GM19193 (cell line): ENCODE results near the gene RUNX3.

Source experiments
- POLR2A ChIP-seq: IDR thresholded peaks from 4 replicates; pipeline ENCODE4 v1.6.1; 2011; ENCODE audit not compliant: insufficient read depth, insufficient read length; ENCODE audit errors: extremely low read depth

RUNX3 gene

GRCh38 chr1:24942789-24943188 lies 12.7 kb upstream of the RUNX3 start:
- no peak for TF ChIP-seq POLR2A

DNA sequence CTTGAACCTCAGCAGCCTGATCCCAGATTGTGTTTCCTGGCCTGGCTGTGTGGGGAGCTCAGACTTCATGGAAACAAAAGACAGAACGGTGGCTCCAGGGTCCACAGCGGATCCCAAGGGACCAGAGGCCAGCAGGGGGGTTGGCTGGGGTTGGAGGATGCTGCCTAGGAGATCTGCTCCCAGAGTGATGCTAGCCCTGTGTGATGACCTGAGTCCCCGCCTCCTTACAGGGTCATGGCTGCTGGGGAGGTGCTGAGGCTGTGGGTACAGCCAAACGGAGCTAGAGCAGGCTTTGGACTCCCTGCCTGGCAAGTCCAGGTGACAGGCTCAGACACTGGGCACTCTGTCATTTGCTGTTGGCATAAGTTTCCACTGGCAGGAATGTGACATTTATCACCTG lies 11.5 kb upstream of the RUNX3 start:
- TF ChIP-seq POLR2A, result no peak

- no peak for TF ChIP-seq POLR2A
Measured at GRCh38 chr1:24940231-24940630, 10.2 kb upstream of the RUNX3 start.

GRCh38 chr1:24939675-24940193 lies 9.7 kb upstream of the RUNX3 start:
- no peak for TF ChIP-seq POLR2A

DNA sequence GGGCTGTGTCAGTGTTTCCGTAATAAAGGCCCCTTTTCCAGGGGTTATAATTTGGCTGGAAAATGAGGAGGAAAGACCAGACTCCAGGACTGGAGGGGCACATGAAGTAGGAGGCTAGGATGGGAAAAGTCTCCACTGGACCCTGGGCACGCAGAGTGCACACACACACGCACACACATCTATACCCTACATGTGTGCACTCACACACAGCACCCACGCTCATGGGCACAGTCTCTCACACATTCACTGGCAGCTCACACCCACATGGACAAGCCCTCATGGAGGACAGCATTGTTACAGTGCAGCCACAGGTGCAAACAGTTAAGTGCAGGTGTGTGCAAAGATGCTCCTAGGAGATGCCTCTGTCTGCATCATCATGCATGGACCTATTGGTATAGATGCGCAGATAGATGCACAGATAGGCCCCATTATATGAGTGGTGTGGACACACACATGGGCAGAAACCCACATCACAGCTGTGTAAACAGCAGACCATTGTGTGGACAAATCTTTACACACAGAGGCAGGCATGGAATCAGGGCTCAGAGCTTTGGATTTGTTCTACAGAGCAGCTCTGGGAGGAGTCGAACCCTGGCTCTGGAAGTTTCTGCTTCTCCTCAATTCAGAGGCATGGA lies 9.1 kb upstream of the RUNX3 start:
- no peak for TF ChIP-seq POLR2A

GRCh38 chr1:24938276-24938675 lies 8.2 kb upstream of the RUNX3 start:
- no peak for TF ChIP-seq POLR2A

DNA sequence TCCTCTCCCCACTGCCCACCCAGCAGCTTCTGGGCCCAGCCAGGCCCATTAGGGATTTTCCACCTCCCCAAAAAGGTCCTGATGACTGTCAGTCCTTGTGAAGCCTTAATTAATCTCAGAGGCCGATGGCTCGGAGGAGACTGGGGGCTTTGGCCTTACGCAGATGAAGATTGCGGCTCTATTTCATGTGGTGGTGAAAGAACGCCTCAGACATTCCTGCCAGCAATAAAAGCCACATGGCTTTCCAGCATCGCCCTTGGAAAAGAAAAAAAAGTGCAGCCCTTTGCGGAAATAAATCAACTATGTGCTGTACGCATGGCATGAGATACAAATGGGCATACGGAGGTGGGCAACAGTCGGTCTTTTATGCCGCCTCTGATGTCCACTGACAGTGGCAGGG lies 6.6 kb upstream of the RUNX3 start:
- no peak for TF ChIP-seq POLR2A

- no peak for TF ChIP-seq POLR2A
Measured at GRCh38 chr1:24935615-24936484, 5.8 kb upstream of the RUNX3 start.

DNA sequence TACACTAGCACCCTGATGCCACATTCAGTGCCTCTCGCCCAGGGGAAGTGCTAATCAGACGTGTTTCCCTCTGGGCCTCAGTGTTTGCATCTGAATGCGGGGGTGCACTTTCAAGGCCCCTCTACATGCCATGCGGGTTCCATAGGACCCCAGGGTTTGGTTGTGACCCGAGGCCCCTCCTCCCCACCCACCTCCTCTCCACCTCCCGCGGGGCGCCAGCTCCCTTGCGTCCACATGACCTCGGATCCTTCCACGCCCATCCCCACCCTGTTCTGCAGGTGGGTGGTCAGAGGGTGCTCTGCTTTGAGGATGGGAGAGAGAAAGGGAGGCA lies 5.1 kb upstream of the RUNX3 start:
- no peak for TF ChIP-seq POLR2A

- TF ChIP-seq POLR2A, result no peak
Measured at GRCh38 chr1:24934310-24935195, 4.5 kb upstream of the RUNX3 start.

DNA sequence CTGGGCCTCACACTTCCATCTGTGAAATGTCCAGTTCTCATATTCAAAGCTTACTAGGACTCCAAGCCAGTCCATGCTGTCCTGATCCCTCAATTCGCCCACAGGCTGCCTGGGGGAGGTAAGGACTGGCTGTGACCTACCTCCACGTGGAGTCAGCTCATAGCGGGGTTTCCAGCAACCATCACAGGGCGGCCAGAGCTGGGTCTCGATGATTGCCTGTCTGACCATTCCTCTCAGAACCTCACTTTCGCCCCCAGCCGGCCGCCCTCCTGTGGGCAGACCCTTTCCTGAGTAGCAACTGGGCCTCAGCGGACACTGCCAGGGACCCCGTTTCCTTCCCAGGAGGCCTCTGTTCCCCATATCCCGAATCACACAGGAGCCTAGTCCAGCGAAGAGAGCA lies 3.4 kb upstream of the RUNX3 start:
- TF ChIP-seq POLR2A, result no peak

DNA sequence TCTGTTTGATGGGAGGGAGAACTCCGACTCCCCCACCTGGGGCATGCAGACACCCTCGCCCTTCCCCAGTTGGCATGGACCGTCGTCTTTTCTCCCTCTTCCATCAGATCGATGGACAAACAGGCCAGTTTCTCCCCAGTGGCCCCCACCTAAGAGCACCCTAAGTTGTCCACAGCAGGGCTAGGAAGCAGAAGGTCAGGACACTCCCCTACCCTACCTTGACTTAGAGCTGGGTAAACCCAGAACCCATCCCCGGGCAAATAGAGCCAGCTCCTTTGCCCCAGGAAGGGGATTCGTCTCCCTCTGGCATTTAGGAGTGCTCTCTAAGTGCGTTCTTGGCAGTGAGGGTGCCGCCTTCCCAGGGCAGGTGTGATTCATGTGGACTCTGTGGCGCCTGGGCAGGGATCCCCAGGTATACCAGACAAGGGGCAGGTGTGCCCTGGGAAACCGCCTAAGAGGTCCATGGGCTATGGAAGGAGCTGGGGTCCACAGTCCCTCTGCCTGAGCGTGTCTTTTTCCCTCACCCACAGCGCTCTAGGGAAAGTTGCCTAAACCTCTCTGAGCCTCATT lies 2.7 kb upstream of the RUNX3 start:
- TF ChIP-seq POLR2A, result no peak

- TF ChIP-seq POLR2A, result no peak
Measured at GRCh38 chr1:24932284-24932683, 2.2 kb upstream of the RUNX3 start.

GRCh38 chr1:24931468-24932231 lies 1.6 kb upstream of the RUNX3 start:
- no peak for TF ChIP-seq POLR2A
